Measurements from ENCODE around the gene WDR72. TPM values are rescaled to one million over a fixed set of nuclear protein-coding genes. Genes with fewer than 3 reads are reported as not detected.

The WDR72 gene
- total RNA-seq, 1 donor from 2014 or later: under 0.01 TPM

DNA sequence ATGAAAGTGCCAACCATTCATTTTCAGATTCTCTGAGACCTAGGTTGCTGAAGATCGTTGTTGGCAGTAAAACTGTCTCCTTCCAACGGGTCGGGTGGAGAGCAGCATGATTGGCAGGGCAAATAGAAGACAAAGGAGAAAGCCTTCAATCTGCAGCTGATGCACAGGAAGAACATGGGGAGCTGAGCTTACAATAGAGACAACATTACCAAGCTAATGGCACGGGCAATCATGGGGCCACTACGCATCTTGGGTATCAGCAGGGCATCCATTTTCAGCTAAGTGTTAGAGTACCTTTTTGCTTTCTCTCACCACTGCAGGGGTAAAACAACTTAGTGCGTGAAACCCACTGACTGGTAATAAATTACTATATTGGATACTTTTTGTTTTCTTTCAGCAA, 114.8 kb downstream of the WDR72 start:
- FAIRE-seq: no peak
- H3K36me3 ChIP-seq (ENCODE audit: control insufficient read depth, insufficient read depth, low read length): no peaks in the 10 kb centered on the region
- no peaks in the 10 kb centered on the region for H3K27me3 ChIP-seq (ENCODE audit: control insufficient read depth, insufficient read depth, low read length)
- TF ChIP-seq, protein P1, sequence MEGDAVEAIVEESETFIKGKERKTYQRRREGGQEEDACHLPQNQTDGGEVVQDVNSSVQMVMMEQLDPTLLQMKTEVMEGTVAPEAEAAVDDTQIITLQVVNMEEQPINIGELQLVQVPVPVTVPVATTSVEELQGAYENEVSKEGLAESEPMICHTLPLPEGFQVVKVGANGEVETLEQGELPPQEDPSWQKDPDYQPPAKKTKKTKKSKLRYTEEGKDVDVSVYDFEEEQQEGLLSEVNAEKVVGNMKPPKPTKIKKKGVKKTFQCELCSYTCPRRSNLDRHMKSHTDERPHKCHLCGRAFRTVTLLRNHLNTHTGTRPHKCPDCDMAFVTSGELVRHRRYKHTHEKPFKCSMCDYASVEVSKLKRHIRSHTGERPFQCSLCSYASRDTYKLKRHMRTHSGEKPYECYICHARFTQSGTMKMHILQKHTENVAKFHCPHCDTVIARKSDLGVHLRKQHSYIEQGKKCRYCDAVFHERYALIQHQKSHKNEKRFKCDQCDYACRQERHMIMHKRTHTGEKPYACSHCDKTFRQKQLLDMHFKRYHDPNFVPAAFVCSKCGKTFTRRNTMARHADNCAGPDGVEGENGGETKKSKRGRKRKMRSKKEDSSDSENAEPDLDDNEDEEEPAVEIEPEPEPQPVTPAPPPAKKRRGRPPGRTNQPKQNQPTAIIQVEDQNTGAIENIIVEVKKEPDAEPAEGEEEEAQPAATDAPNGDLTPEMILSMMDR (IDR thresholded peaks at IDR 0.05; ENCODE audit: insufficient read depth, low read length, severe bottlenecking): no peak
- no peak for DNase-seq (ENCODE audit: low read depth)
- no peak overlapping the region for H3K4me3 ChIP-seq (ENCODE audit: low read depth, low read length)

DNA sequence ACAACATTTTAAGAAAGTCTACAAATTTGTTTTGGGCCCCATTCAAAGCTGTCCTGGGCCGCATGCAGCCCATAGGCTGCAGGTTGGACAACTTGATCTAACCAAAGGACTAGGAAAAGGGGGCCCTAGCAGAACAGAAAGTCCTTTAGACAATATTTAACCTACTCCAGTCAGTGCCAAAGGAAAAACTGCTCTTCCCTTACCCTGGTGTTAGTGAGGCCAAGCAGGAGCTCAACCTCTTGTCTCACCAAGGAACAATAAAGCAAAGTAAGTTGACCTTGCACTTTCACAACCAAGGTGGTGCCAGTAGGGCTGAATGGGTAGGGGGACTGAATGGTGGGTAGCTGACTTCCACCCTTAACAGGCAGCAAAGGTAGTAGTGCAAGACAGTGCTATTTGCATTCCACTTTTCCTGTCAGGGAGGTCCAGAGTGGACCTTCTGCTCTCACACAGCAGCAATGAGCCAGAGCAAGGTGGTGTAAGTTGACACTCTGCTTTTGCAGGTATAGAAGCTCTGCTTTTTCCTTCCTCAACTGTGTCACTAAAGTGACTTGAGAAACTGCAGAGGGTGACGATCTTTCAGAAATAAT, 124.9 kb downstream of the WDR72 start:
- TF ChIP-seq, protein P1 (IDR thresholded peaks at IDR 0.05; ENCODE audit: insufficient read depth, low read length, severe bottlenecking): no peak
- Histone ChIP-seq H3K36me3 (ENCODE audit: control insufficient read depth, insufficient read depth, low read length) (no peaks in the 10 kb centered on the region), H3K27me3 (ENCODE audit: control insufficient read depth, insufficient read depth, low read length) (no peaks in the 10 kb centered on the region), H3K4me3 (ENCODE audit: low read depth, low read length) (no peak overlapping the region)
- DNase-seq (ENCODE audit: low read depth) (no peak), FAIRE-seq (no peak)

DNA sequence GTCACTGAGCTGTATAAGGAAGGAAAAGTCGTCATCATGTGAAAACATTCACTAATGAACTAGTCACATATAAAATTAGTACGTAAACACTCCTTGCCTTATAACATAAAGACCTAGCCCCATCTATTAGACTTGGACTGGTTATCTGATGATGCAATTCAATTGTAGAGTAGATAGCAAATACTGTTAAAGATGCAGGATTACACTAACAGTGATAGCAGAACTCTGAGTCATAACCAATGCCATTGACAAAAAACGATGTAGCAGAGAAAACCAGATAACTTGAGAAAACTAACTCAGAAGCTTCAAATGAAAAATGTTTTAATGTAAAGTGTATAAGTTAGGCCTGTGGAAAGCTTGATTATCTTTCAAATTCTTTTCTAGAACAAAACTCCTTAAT, 132.2 kb downstream of the WDR72 start:
- DNase-seq (ENCODE audit: low read depth) (no peak), FAIRE-seq (no peak)
- TF ChIP-seq, protein P1 (IDR thresholded peaks at IDR 0.05; ENCODE audit: insufficient read depth, low read length, severe bottlenecking): no peak
- H3K4me3 ChIP-seq (ENCODE audit: low read depth, low read length): no peak overlapping the region
- H3K36me3 ChIP-seq (ENCODE audit: control insufficient read depth, insufficient read depth, low read length): no peaks in the 10 kb centered on the region
- no peaks in the 10 kb centered on the region for H3K27me3 ChIP-seq (ENCODE audit: control insufficient read depth, insufficient read depth, low read length)

DNA sequence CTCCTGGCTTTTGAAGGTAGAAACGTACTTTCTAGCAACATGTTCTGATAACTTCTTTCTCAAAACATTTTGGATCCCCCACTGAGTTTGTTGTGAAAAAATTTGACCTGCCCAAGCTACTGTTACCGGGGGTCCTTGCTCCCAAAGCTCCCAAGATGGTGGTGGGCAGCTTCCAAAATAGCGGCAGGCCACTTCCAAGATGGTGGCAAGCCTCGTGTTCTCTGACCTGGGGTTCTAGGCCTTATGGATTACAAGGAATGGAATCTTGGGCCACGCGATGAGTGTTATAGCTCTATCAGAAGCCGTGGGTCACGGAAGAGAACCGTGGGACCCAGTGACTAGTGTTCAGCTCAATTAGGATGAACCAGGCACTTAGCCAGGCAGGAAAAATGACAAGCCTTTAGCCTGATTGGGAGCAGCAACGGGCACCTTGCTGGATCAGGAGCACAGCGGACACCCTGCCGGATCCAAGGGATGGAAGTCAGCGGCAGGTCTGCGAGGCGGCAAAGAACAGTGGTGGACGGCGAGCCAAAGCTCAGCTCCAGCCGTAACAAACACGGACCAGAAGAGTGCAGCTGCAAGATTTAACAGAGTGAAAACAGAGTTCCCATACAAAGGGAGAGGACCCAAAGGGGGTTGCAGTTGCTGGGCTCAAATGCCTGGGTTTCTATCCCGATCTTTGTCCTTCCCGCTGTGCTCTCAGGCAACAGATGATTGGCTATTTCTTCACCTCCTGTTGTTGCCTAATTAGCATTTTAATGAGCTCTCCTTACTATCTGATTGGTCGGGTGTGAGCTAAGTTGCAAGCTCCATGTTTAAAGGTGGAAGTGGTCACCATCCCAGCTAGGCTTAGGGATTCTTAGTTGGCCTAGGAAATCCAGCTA, 133.3 kb downstream of the WDR72 start:
- TF ChIP-seq, protein P1 (IDR thresholded peaks at IDR 0.05; ENCODE audit: insufficient read depth, low read length, severe bottlenecking): no peak
- no peak for FAIRE-seq
- no peaks in the 10 kb centered on the region for H3K27me3 ChIP-seq (ENCODE audit: control insufficient read depth, insufficient read depth, low read length)
- DNase-seq (ENCODE audit: low read depth): no peak
- H3K4me3 ChIP-seq (ENCODE audit: low read depth, low read length): no peak overlapping the region
- no peaks in the 10 kb centered on the region for H3K36me3 ChIP-seq (ENCODE audit: control insufficient read depth, insufficient read depth, low read length)

DNA sequence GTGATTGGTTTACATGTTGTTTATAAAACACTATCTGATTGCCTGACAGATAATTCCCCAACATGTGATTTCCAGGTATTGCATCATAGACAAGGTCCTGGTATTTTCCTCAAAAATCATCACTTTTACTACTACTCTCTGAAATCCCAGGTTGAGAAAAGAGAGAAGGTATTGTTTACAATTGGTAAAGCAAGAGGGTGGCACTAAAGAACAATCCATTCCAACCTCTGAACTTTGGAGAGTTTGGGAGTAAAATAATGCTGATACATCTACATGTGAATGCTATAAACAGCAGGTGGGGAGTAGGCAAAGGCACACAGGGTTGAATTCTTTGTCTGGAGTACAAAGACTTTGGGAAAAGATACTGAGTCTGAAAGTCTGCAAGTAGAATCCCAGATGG, 134.2 kb downstream of the WDR72 start:
- no peak for DNase-seq (ENCODE audit: low read depth)
- TF ChIP-seq, protein P1 (IDR thresholded peaks at IDR 0.05; ENCODE audit: insufficient read depth, low read length, severe bottlenecking): no peak

More for the DNA sequence above, 134.2 kb downstream of the WDR72 start:
- Histone ChIP-seq H3K4me3 (ENCODE audit: low read depth, low read length) (no peak overlapping the region), H3K27me3 (ENCODE audit: control insufficient read depth, insufficient read depth, low read length) (no peaks in the 10 kb centered on the region), H3K36me3 (ENCODE audit: control insufficient read depth, insufficient read depth, low read length) (no peaks in the 10 kb centered on the region)
- FAIRE-seq: no peak
